ENCODE data around the gene SEMA3G. TPM values are rescaled to one million over a fixed set of nuclear protein-coding genes. Genes with fewer than 3 reads are reported as not detected.

Gene SEMA3G
- total and polyA plus RNA-seq, 2 experiments from 2014 or later: 0.47 to 2.5 TPM

- Mint-ChIP-seq H3K27me3 (ENCODE audit: insufficient read depth, low read depth, poor library complexity) (peaks cover 7% of the 10 kb centered on the region), H3K4me1 (peaks cover 11% of the 10 kb centered on the region)
Observed at GRCh38 chr3:52434491-52435115, 10.3 kb downstream of the SEMA3G start.

More at GRCh38 chr3:52434491-52435115, 10.3 kb downstream of the SEMA3G start:
- DNase-seq (ENCODE audit: low spot score) (no peak), ATAC-seq (no peak)
- TF ChIP-seq JUNB (IDR thresholded peaks at IDR 0.05; ENCODE audit: unreplicated experiment) (no peak), EZH2phosphoT487 (IDR thresholded peaks at IDR 0.05; ENCODE audit: unreplicated experiment) (no peak), ZNF462 (CRISPR knock-in tag; IDR thresholded peaks at IDR 0.05) (no peak), NANOG (IDR thresholded peaks at IDR 0.05; ENCODE audit: borderline replicate concordance) (no peak), CTCF (conservative IDR thresholded peaks at IDR 0.05; ENCODE audit: low read depth in 2 of 2) (no peak), EZH2 (IDR thresholded peaks at IDR 0.05; ENCODE audit: low read depth, unreplicated experiment) (no peak), ETS1 (IDR thresholded peaks at IDR 0.05) (no peak), REST (IDR thresholded peaks at IDR 0.05; ENCODE audit: unreplicated experiment) (no peak), ZNF331 (CRISPR knock-in tag; IDR thresholded peaks at IDR 0.05; ENCODE audit: low read depth) (no peak), STAT1 (IDR thresholded peaks at IDR 0.05; ENCODE audit: unreplicated experiment) (no peak), ZNF114 (CRISPR knock-in tag; IDR thresholded peaks at IDR 0.05) (no peak), POLR2AphosphoS5 (IDR thresholded peaks at IDR 0.05; ENCODE audit: low read depth) (no peak), CREB1 (CRISPR knock-in tag; IDR thresholded peaks at IDR 0.05; ENCODE audit: low read depth) (no peak)
- Mint-ChIP-seq H3K36me3 (ENCODE audit: low read depth) (no peaks in the 10 kb centered on the region; the same call in 2 of the 3 replicates), H3K4me3 (no peak overlapping the region), H3K9me3 (no peaks in the 10 kb centered on the region), H3K27ac (no peak overlapping the region)
- Histone ChIP-seq H3K4me2 (no peak overlapping the region), H3K79me2 (replicated peaks; ENCODE audit: insufficient read depth) (no peaks in the 10 kb centered on the region), H3K36me3 (ENCODE audit: insufficient read depth) (no peaks in the 10 kb centered on the region), H4K20me1 (replicated peaks; ENCODE audit: insufficient read depth) (no peaks in the 10 kb centered on the region), H3K4me3 (no peak overlapping the region), H3K27ac (ENCODE audit: low read depth) (no peak overlapping the region), H3F3A (replicated peaks; ENCODE audit: low read depth) (no peaks in the 10 kb centered on the region), H3K27me3 (ENCODE audit: insufficient read depth) (no peaks in the 10 kb centered on the region), H3K9me2 (ENCODE audit: insufficient read depth) (no peaks in the 10 kb centered on the region), H2AFZ (no peak overlapping the region), H3K4me1 (ENCODE audit: insufficient read depth) (no peaks in the 10 kb centered on the region)

All from GM23338 (cell line).